ENCODE data around the gene SLCO3A1.

Gene SLCO3A1

DNA sequence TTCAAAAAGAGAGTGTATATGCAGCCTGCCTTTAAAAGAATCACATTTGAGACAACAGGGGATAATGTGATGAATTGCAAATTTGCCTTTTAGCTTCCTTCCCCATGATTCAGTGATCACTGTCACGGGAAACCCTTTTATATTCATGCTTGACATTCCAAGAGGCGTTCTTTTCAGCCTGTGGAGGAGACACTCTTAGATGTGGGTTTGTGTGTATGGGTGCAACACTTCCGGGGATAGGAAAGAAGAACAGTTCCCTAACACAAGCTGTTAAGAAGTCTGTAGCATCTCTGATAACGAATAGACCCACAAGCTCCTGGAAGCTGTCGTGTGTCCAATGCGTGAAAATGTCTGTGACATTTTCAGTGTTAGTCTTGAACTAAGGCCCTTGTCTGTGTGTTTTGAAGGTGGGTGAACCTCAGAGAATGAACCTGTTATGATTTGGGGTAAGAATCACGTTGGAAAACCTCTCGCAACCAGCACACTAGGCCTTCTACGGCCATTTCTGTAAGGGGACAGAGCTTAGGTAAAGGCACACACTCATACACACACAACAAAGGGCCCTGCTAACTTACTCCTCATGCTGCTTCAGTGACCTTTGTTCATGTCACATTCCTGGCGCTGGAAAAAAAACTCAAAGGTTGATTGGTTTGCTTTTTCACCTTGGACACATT, 311.0 kb downstream of the SLCO3A1 start:
- H3K4me3 Mint-ChIP-seq = no peak overlapping the region
- DNase-seq (ENCODE audit: low spot score) = no peak
- peaks cover 16% of the 10 kb centered on the region for H3K36me3 Mint-ChIP-seq (ENCODE audit: low read depth)
- no peaks in the 10 kb centered on the region for H3K9me3 Mint-ChIP-seq
- peaks cover 5% of the 10 kb centered on the region for H3K4me1 Mint-ChIP-seq (ENCODE audit: low read depth)
- H3K27ac Mint-ChIP-seq = no peak overlapping the region
- no peaks in the 10 kb centered on the region for H3K27me3 Mint-ChIP-seq (ENCODE audit: low read depth)

DNA sequence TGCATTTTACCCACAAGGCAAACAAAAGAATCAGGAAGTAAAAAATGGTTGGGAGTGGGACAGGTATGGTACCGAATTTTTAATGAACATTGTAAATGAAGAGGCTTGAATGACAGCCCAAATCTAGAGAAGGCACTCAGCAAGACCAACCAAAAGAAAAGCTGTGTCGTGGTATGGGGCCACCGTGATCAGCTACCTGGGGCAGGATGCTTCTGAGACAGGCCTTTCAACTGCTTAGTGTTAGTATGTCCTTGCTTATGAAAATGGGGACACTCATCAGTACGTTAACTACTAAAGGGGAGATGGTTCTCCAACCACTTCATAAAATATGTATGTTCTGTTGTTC, 311.5 kb downstream of the SLCO3A1 start:
- H3K36me3 Mint-ChIP-seq (ENCODE audit: low read depth) = peaks cover 16% of the 10 kb centered on the region
- no peak overlapping the region for H3K27ac Mint-ChIP-seq
- no peak for DNase-seq (ENCODE audit: low spot score)
- H3K27me3 Mint-ChIP-seq (ENCODE audit: low read depth) = no peaks in the 10 kb centered on the region
- no peaks in the 10 kb centered on the region for H3K9me3 Mint-ChIP-seq
- H3K4me1 Mint-ChIP-seq (ENCODE audit: low read depth) = peaks cover 5% of the 10 kb centered on the region
- no peak overlapping the region for H3K4me3 Mint-ChIP-seq

DNA sequence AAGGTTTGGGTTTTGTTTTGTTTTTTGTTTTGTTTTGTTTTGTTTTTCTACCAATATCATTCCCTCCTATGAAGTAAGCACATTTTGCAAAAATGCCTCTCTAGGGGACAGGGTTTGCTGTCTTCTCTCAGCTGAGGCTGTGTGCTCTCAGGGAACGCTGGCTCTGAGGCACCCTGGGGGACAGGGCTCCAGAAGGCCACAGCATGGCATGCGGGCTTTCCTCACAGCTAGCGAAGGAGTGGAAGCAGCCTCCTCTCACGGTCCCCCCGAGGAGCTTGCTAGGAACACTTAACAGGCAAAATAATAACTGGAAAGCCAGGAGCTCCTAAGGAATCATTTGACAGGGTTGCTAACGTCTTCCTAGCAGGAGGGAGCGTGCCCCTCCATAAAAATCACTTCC, 312.5 kb downstream of the SLCO3A1 start:
- no peaks in the 10 kb centered on the region for H3K9me3 Mint-ChIP-seq
- H3K27ac Mint-ChIP-seq = no peak overlapping the region
- no peaks in the 10 kb centered on the region for H3K27me3 Mint-ChIP-seq (ENCODE audit: low read depth)
- DNase-seq (ENCODE audit: low spot score) = no peak
- peaks cover 15% of the 10 kb centered on the region for H3K36me3 Mint-ChIP-seq (ENCODE audit: low read depth)
- H3K4me3 Mint-ChIP-seq = no peak overlapping the region
- H3K4me1 Mint-ChIP-seq (ENCODE audit: low read depth) = peaks cover 4% of the 10 kb centered on the region

DNA sequence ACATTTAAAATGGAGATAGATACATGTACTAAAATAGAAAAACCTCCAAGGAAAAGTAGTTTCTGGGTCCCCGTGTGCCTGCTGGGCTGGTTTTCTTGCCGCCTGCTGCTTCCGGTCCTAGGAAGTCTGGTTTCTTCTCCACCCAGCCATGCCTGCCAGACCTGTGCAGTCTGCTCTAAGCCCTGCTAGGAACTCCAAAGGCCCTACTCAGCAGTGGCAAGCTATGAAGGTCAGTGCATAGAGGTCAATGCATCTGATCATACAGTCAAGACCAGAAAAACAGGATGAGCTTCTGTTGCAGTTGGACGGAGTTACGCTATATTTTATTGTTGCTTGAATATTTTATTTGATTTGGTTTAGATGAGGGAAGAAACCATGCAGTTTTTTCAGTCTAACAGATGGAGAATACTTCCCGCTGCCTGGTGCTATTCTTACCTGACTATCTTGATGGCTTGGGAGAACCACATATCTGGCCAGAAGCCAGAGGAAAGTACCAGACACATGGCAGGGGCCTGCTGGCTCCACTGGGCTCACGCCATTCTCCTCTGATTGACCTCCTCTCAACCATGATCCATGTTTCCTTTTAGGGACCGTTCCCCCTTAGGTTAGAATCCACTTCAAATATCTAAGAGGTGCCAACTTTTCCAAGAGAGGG, 313.4 kb downstream of the SLCO3A1 start:
- Mint-ChIP-seq H3K27ac (no peak overlapping the region), H3K36me3 (ENCODE audit: low read depth) (peaks cover 12% of the 10 kb centered on the region)
- no peak for DNase-seq (ENCODE audit: low spot score)

DNA sequence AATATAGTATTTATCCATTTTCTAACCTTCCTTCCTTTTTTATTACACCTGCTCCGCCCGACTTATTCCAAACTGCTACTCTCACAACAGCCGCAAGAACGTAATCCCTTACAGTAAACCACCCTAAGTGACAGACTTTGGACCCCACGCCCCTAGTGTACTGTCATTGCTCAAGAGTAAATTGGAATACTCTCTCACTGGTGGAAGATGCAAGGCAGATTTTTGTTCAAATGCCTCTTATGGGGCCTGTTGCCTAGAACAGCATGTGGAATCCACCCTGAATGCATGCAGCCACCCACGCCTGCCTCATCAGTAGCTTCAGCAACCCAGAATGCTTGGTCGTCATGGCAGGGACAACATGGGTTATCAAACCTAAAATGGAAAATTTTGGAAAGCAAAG, 313.9 kb downstream of the SLCO3A1 start:
- H3K4me3 Mint-ChIP-seq = no peak overlapping the region
- H3K27ac Mint-ChIP-seq = no peak overlapping the region
- H3K4me1 Mint-ChIP-seq (ENCODE audit: low read depth) = no peaks in the 10 kb centered on the region
- no peaks in the 10 kb centered on the region for H3K9me3 Mint-ChIP-seq
- peaks cover 12% of the 10 kb centered on the region for H3K36me3 Mint-ChIP-seq (ENCODE audit: low read depth)
- H3K27me3 Mint-ChIP-seq (ENCODE audit: low read depth) = no peaks in the 10 kb centered on the region
- no peak for DNase-seq (ENCODE audit: low spot score)

More for the DNA sequence above, 313.4 kb downstream of the SLCO3A1 start:
- Mint-ChIP-seq H3K27me3 (ENCODE audit: low read depth) (no peaks in the 10 kb centered on the region), H3K9me3 (no peaks in the 10 kb centered on the region), H3K4me1 (ENCODE audit: low read depth) (no peaks in the 10 kb centered on the region), H3K4me3 (no peak overlapping the region)

DNA sequence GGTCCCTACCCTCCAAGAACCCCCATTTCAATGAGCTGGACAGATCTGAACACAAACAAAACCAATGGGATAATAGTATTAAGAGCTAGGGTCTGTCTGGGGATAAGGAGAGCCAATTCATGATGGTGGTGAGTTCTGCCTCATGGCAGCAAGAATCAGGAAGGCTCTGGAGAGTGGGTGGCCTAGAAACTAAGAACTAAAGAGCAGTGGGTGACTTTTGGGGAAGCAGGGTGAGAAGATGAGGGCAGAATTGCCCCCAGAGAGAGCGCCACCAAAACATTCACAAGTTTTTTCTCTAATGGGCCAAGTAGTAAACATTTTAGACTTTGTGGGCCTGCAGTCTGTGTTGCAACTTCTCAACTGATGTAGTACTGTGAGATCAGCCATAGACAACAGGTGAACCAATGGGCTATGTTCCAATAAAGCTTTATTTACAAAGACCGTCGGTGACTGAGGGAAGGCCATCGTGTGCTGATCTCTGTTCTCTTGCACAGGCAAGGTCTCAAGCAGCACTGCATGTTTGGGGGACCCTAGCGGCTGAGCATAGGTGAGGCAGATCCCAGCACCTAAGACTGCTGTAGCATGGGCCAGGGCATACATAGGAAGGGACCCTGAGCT, 314.7 kb downstream of the SLCO3A1 start:
- no peaks in the 10 kb centered on the region for H3K27me3 Mint-ChIP-seq (ENCODE audit: low read depth)
- no peak overlapping the region for H3K27ac Mint-ChIP-seq
- H3K36me3 Mint-ChIP-seq (ENCODE audit: low read depth) = peaks cover 8% of the 10 kb centered on the region
- H3K4me1 Mint-ChIP-seq (ENCODE audit: low read depth) = no peaks in the 10 kb centered on the region
- no peak for DNase-seq (ENCODE audit: low spot score)
- H3K9me3 Mint-ChIP-seq = no peaks in the 10 kb centered on the region
- H3K4me3 Mint-ChIP-seq = no peak overlapping the region

DNA sequence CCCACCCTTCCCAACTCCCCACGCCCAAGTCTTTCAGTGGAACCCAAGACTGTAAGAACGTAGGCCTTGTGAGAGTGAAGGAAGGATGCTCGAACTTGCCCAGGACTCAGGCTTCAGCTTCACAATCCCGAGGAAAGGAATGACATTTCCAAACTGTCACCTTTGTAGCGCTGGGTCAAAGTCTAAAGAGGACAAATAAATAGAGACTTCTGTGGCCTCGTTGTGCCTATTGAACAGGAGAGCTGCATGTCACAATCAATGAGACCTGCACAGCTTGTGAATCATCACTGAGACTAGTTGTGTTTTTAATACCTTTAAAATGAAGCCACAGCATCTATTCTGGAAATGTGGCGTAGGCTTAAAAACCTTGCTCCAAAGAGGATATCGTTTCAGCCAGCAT, 317.4 kb downstream of the SLCO3A1 start:
- Mint-ChIP-seq H3K36me3 (ENCODE audit: low read depth) (peaks cover 3% of the 10 kb centered on the region), H3K27ac (no peak overlapping the region), H3K9me3 (no peaks in the 10 kb centered on the region), H3K4me1 (ENCODE audit: low read depth) (no peaks in the 10 kb centered on the region), H3K4me3 (no peak overlapping the region), H3K27me3 (ENCODE audit: low read depth) (no peaks in the 10 kb centered on the region)
- no peak for DNase-seq (ENCODE audit: low spot score)

DNA sequence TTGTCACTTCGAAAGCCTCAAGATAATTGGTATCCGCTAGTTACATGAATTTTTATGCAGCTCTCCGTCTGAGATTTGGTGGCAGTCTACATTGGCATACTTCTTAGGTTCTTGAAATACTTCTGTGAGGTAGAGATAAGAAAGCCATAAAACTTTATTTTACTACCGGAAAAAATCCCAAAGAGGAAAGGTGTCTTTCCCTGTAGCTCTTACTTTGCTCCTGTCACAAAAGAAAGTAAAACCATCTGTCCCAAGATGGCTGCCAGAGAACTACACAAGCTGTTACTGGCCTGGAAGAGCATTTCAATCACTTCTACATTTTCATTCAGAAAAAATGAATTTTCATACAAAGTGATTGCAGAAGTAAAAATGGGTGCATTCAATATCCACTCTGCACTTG, 325.4 kb downstream of the SLCO3A1 start:
- Mint-ChIP-seq H3K36me3 (ENCODE audit: low read depth) (no peaks in the 10 kb centered on the region), H3K27me3 (ENCODE audit: low read depth) (peaks cover 14% of the 10 kb centered on the region), H3K4me1 (ENCODE audit: low read depth) (no peaks in the 10 kb centered on the region), H3K27ac (no peak overlapping the region), H3K9me3 (no peaks in the 10 kb centered on the region), H3K4me3 (no peak overlapping the region)
- no peak for DNase-seq (ENCODE audit: low spot score)

DNA sequence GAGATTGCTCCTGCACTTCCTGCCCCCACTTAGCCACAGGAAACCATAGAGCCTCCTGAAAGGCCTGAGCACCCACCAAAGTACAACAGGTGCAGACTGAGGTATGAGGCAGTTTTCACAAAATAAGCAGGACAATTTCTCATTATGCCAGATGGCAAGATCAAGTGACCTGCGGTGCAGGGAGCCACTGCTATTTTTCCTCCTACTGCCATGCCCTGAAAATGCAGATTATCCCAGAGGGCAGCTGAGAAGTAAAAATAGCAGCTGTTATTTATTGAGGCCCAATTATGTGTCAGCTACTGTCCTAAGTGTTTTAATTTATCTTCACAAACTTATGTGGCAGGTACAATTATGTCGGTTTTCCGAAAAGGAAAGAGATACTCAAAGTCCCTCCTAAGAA, 330.6 kb downstream of the SLCO3A1 start:
- Mint-ChIP-seq H3K4me3 (no peak overlapping the region), H3K9me3 (no peaks in the 10 kb centered on the region), H3K36me3 (ENCODE audit: low read depth) (no peaks in the 10 kb centered on the region), H3K27me3 (ENCODE audit: low read depth) (peaks cover 11% of the 10 kb centered on the region), H3K4me1 (ENCODE audit: low read depth) (no peaks in the 10 kb centered on the region), H3K27ac (no peak overlapping the region)
- DNase-seq (ENCODE audit: low spot score) = no peak

DNA sequence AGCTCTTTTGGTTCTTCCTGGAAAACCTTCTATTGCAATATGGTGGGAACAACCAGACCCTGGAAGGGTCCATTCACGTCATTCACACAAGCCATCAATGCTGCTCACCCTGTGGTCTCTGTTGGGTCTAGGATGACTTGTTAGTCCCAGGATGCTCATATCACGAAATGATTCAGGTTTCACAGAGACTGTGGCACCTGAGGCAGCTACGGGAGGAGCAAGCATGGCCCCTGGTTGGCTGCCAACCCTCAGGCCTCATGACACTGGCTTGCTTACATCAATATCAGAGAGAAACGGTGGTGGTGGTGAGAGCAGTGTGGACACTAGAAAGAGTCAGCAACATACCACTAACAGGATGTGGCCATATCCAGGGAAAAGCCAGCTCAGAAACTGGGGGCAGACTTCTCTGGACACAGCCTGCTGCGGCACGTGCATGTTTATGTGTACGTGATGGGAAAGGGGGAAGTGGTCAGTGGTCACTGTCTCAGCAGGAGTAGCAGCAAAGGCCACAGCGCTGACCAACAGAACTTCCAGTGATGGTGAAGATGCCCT, 331.2 kb downstream of the SLCO3A1 start:
- Mint-ChIP-seq H3K36me3 (ENCODE audit: low read depth) (no peaks in the 10 kb centered on the region), H3K4me3 (no peak overlapping the region), H3K9me3 (no peaks in the 10 kb centered on the region), H3K4me1 (ENCODE audit: low read depth) (no peaks in the 10 kb centered on the region), H3K27ac (no peak overlapping the region), H3K27me3 (ENCODE audit: low read depth) (peaks cover 11% of the 10 kb centered on the region)
- DNase-seq (ENCODE audit: low spot score) = no peak

DNA sequence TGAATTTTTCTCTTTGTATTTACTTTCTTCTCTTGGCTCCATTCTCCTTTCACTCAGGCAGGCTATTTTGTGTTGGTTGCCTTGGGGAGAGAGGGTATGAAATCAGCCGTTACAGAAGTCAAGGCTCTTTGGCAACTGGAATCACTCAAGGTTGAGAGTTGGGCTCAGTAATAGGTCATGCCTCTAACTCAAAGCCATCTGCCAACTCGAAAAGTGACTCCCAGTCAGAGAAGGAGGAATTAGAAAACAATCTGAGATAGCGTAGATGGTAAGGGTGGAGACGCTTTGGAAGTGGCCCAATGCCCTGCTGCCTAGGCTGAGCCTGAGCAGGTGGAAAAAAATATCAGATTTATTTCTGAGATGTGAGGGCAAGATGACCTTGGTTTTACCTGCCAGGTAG, 334.5 kb downstream of the SLCO3A1 start:
- H3K27ac Mint-ChIP-seq = no peak overlapping the region
- no peaks in the 10 kb centered on the region for H3K36me3 Mint-ChIP-seq (ENCODE audit: low read depth)
- DNase-seq (ENCODE audit: low spot score) = no peak
- H3K4me3 Mint-ChIP-seq = no peak overlapping the region
- peaks cover 11% of the 10 kb centered on the region for H3K27me3 Mint-ChIP-seq (ENCODE audit: low read depth)
- no peaks in the 10 kb centered on the region for H3K4me1 Mint-ChIP-seq (ENCODE audit: low read depth)
- no peaks in the 10 kb centered on the region for H3K9me3 Mint-ChIP-seq

DNA sequence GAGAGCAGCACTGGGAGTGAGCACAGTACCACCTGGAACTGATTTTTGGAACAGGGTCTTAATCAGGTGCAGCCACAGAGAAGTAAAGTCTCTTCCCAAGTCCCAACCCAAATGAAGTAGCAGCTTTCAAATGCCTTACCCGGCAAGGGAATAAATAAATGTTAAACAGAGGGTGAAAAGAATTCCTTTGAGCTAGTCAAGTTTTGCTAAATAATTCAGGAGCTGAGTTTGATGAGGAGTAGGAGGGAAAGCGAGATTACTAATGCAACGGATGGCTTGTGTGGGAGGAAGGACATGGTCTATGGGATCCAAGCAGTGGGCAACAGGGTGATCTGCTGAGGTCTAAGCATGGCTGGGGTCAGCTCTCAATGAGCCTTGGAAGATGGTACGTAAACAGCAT, 335.7 kb downstream of the SLCO3A1 start:
- Mint-ChIP-seq H3K4me3 (no peak overlapping the region), H3K36me3 (ENCODE audit: low read depth) (no peaks in the 10 kb centered on the region), H3K27me3 (ENCODE audit: low read depth) (peaks cover 7% of the 10 kb centered on the region), H3K4me1 (ENCODE audit: low read depth) (no peaks in the 10 kb centered on the region), H3K9me3 (no peaks in the 10 kb centered on the region), H3K27ac (no peak overlapping the region)
- no peak for DNase-seq (ENCODE audit: low spot score)

DNA sequence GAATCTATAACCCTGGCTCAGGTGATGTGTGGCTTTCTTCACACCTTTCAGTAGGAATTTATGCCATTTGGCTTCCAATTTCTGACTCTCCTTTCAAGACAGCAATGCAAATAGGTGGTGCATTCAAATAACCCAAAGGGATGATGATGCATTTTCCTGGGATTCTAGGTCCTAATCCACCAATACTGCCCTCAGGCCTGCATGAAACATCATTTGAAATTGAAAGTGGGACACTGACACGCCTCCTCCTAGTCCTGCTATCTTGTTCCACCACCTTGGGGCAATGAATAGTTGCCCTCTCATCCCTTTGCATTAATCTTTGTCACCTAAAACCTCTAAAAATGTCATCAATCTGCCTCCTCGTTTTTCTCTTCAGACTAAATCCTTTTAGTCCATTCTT, 341.7 kb downstream of the SLCO3A1 start:
- no peaks in the 10 kb centered on the region for H3K36me3 Mint-ChIP-seq (ENCODE audit: low read depth)
- no peaks in the 10 kb centered on the region for H3K9me3 Mint-ChIP-seq
- no peak for DNase-seq (ENCODE audit: low spot score)
- no peak overlapping the region for H3K27ac Mint-ChIP-seq
- H3K4me1 Mint-ChIP-seq (ENCODE audit: low read depth) = no peaks in the 10 kb centered on the region
- H3K4me3 Mint-ChIP-seq = no peak overlapping the region
- H3K27me3 Mint-ChIP-seq (ENCODE audit: low read depth) = peaks cover 2% of the 10 kb centered on the region

DNA sequence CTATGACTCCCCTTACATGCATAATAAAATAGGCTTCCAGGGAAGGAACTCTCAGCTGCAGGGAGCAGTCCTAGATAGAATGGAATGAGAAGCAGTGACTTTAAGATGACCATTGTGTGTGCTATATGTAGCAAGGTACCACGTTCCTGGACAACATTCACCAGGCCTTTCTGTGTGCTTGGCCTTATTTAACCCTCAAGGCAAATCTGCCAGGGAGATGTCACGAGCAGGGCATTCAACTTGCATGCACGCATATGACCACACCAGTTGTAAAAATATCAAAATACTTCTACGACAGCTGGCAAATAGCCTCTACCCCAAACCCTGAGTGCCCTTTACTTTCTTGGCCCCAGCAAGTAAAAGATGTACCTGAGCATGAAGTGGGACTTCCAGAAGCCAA, 342.8 kb downstream of the SLCO3A1 start:
- H3K4me1 Mint-ChIP-seq (ENCODE audit: low read depth) = no peaks in the 10 kb centered on the region
- no peak for DNase-seq (ENCODE audit: low spot score)
- no peak overlapping the region for H3K27ac Mint-ChIP-seq
- H3K4me3 Mint-ChIP-seq = no peak overlapping the region
- H3K9me3 Mint-ChIP-seq = no peaks in the 10 kb centered on the region
- no peaks in the 10 kb centered on the region for H3K36me3 Mint-ChIP-seq (ENCODE audit: low read depth)
- peaks cover 2% of the 10 kb centered on the region for H3K27me3 Mint-ChIP-seq (ENCODE audit: low read depth)
